Esophagus mucosa (tissue), 1 donor: Measurements from ENCODE around the gene RFFL. TPM values are rescaled to one million over a fixed set of nuclear protein-coding genes. Genes with fewer than 3 reads are reported as not detected.

Source experiments
- ATAC-seq: fragments of 200-7000 bp; cut with Tn5 transposase; one replicate; pipeline ENCODE4 v1.9.1; 2020
- total RNA-seq: library from RNA; stranded (reverse); gene quantifications from one replicate; pipeline ENCODE4 v1.2.4, GENCODE V29; 2023
- donor health status: DM: yes; HTN: yes; CAD: no.

RFFL gene
- total RNA-seq, 1 donor from 2014 or later, result 46.3 TPM

DNA sequence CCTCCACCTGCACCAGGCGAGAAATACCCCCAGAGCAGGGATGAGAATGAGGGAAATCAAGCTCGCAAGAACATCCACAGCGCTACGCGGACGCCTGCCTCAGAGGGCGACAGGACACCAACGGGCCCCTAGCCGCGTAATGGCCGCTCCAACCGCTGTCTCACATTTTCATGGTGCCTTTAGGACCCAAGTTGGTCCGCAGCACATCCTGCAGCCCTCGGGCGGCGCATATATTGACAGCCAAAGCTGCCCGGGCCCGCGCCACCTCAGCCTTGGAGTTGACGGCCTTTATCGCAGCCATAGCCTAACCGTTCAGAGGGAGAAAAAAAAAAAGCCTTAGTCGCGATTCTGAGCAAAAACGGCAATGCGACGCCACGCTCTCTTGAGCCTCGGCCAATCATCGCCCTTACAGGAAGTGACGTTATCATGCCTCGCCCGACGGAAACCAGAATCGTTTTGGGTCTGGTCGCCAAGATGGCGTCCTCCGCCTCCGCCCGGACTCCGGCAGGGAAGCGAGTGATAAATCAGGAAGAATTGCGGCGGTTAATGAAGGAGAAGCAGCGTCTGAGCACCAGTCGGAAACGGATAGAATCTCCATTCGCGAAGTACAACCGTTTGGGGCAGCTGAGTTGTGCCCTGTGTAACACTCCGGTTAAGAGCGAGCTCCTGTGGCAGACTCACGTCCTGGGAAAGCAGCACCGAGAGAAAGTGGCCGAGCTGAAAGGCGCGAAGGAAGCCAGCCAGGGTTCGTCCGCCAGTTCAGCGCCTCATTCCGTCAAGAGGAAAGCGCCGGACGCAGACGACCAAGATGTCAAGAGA is 102.2 kb downstream of the RFFL start, which contains the start of the genes CCT6B and ZNF830:
Gene CCT6B, minus strand, starts transcription at position 368 of the 819 bp plus-strand sequence. Its CDS starts 67 bp downstream, at position 301.
Gene ZNF830, plus strand, starts transcription at position 448 of the 819 bp plus-strand sequence. Its CDS starts 27 bp downstream, at position 475.
- peak; percentile 97 for ATAC-seq

- ATAC-seq, result no peak
These were observed 105.1 kb downstream of the RFFL start for GRCh38 chr17:34958438-34958837.

Other genes starting within 250 kb of the RFFL start
- 0.96 TPM for gene CCT6B, start 102.2 kb downstream of the RFFL start, total RNA-seq
- 7.7 TPM for gene ZNF830, start 102.2 kb downstream of the RFFL start, total RNA-seq
- 22.8 TPM for gene LIG3, start 83.2 kb downstream of the RFFL start, total RNA-seq
- gene RAD51D, start 56.2 kb upstream of the RFFL start, total RNA-seq, result 6.3 TPM
- gene FNDC8, start 57.9 kb upstream of the RFFL start, total RNA-seq, result not detected
- 14.7 TPM for gene NLE1, start 78.6 kb upstream of the RFFL start, total RNA-seq
- gene UNC45B, start 84.1 kb upstream of the RFFL start, total RNA-seq, result not detected
- gene SLC35G3, start 130.7 kb upstream of the RFFL start, total RNA-seq, result not detected
- gene SLFN5, start 179.4 kb upstream of the RFFL start, total RNA-seq, result 25.0 TPM